BJ (cell line): ENCODE measurements around the gene C22orf23. TPM values are rescaled to one million over a fixed set of nuclear protein-coding genes. Genes with fewer than 3 reads are reported as not detected.

Experiments
- CTCF ChIA-PET: fragments of 350-600 bp; formaldehyde crosslinking; extraction: SDS; loops from one replicate; lab custom pipeline; 2021; ENCODE audit warnings: antibody characterized with exemption, inconsistent platforms; lab: Yijun Ruan, JAX
- POLR2A ChIA-PET: fragments of 300-600 bp; sonication (Branson Sonifier 250); formaldehyde crosslinking; extraction: SDS; loops from one replicate; lab custom pipeline; 2021; ENCODE audit warnings: antibody characterized with exemption; lab: Charles Lee
- DNase-seq: peaks from one replicate; pipeline ENCODE4 v3.0.0-alpha.2; 2011; ENCODE audit warnings: low read depth
- H3K27me3 ChIP-seq: 2 replicates; pipeline ENCODE4 v1.6.0; 2011; ENCODE audit warnings: low read length; ENCODE audit not compliant: control insufficient read depth, insufficient read depth
- H3K36me3 ChIP-seq: 2 replicates; pipeline ENCODE4 v1.5.1; 2011; ENCODE audit warnings: low read length; ENCODE audit not compliant: control insufficient read depth, insufficient read depth
- H3K4me3 ChIP-seq: 2 replicates; pipeline ENCODE4 v1.5.1; 2011; ENCODE audit warnings: low read depth, mild to moderate bottlenecking, control low read depth, low read length
- CTCF ChIP-seq: IDR thresholded peaks from 2 replicates; pipeline ENCODE4 v1.5.1; 2011; ENCODE audit warnings: low read depth, mild to moderate bottlenecking, control low read depth, inconsistent platforms, low read length, moderate library complexity; ENCODE audit not compliant: insufficient read depth
- polyA plus RNA-seq: library from polyadenylated mRNA; depleted of rRNA; stranded (reverse); fragments of >200 nt; gene quantifications from 2 replicates; pipeline ENCODE4 v1.2.3, GENCODE V29; 2011

The C22orf23 gene
- polyA plus RNA-seq, 1 experiment = 0.38 TPM

GRCh38 chr22:37909766-37910165 lies 43.6 kb downstream of the C22orf23 start:
- TF ChIP-seq CTCF = no peak
- Histone ChIP-seq H3K4me3 (no peak overlapping the region), H3K27me3 (no peaks in the 10 kb centered on the region), H3K36me3 (peaks cover 12% of the 10 kb centered on the region)
- CTCF ChIA-PET = interaction anchor here (0.8 to 2.8 kb wide), 7 partner anchors 8 to 92 kb away, joined by 3 to 9 read pairs (median 3); no protein-coding TSS in a partner anchor
- POLR2A ChIA-PET = interaction anchor here (0.7 kb wide), 1 partner anchor 78 kb away, joined by 4 read pairs; no protein-coding TSS in a partner anchor
- peak; percentile 9 for DNase-seq

- peaks cover 5% of the 10 kb centered on the region for H3K36me3 ChIP-seq
- TF ChIP-seq CTCF = no peak
- CTCF ChIA-PET = interaction anchor here (1.4 to 3.5 kb wide), 2 partner anchors 18 to 26 kb away, joined by 4 to 30 read pairs; no protein-coding TSS in a partner anchor
- peak overlapping the region; percentile 77 for H3K4me3 ChIP-seq
- POLR2A ChIA-PET = interaction anchor here (0.7 kb wide), 1 partner anchor 46 kb away, joined by 4 read pairs; the partner anchor contains the start of gene C22orf23
- no peaks in the 10 kb centered on the region for H3K27me3 ChIP-seq
- DNase-seq = no peak
Observed at GRCh38 chr22:37907036-37907954, 46.1 kb downstream of the C22orf23 start.

GRCh38 chr22:37906364-37907008 lies 46.9 kb downstream of the C22orf23 start:
- DNase-seq = no peak
- CTCF ChIA-PET = interaction anchor here (0.7 to 3.5 kb wide), 12 partner anchors 8 to 88 kb away, joined by 3 to 30 read pairs (median 4); no protein-coding TSS in a partner anchor
- no peaks in the 10 kb centered on the region for H3K27me3 ChIP-seq
- peak overlapping the region; percentile 77 for H3K4me3 ChIP-seq
- TF ChIP-seq CTCF = no peak
- POLR2A ChIA-PET = interaction anchor here (0.6 kb wide), 1 partner anchor 47 kb away, joined by 5 read pairs; the partner anchor contains the start of genes C22orf23 and POLR2F
- H3K36me3 ChIP-seq = 0 out of 2 replicates have a peak, but pooled peaks cover under 1% of the 10 kb centered on the region

- no peaks in the 10 kb centered on the region for H3K36me3 ChIP-seq
- CTCF ChIA-PET = interaction anchor here (0.6 to 3.5 kb wide), 17 partner anchors 9 to 1901 kb away, joined by 3 to 30 read pairs (median 4); no protein-coding TSS in a partner anchor
- POLR2A ChIA-PET = interaction anchor here (0.6 kb wide), 2 partner anchors 48 to 272 kb away, joined by 5 to 11 read pairs; partner anchors contain the start of genes C22orf23 and POLR2F
- DNase-seq = no peak
- peak within 1 kb of the TSS; percentile 77 for H3K4me3 ChIP-seq
- no peak for TF ChIP-seq CTCF
- H3K27me3 ChIP-seq = no peaks in the 10 kb centered on the region
Observed at GRCh38 chr22:37905534-37906363, 47.7 kb downstream of the C22orf23 start, which contains the start of gene MICALL1. TSS of gene MICALL1 (plus strand) at chr22:37906297. CDS start at chr22:37906423, 126 bp downstream.
